AG04449 (cell line): ENCODE results near the gene SUN5.

Experiments
- CTCF ChIA-PET: fragments of 350-600 bp; formaldehyde crosslinking; extraction: SDS; loops from one replicate; lab custom pipeline; 2021; ENCODE audit warnings: antibody characterized with exemption; lab: Yijun Ruan, JAX
- POLR2A ChIA-PET: fragments of 400-600, 350-600 bp; formaldehyde crosslinking; extraction: SDS; loops from one replicate; lab custom pipeline; 2020; ENCODE audit warnings: antibody characterized with exemption, inconsistent platforms; lab: Yijun Ruan, JAX
- DNase-seq: peaks from one replicate; pipeline ENCODE4 v3.0.0-alpha.2; 2010; ENCODE audit warnings: low read depth, low spot score
- H3K4me3 ChIP-seq: 2 replicates; pipeline ENCODE4 v1.5.1; 2011; ENCODE audit warnings: low read depth, mild to moderate bottlenecking, control low read depth, low read length
- CTCF ChIP-seq: IDR thresholded peaks from one replicate; pipeline ENCODE4 v1.5.1; 2011; ENCODE audit warnings: mild to moderate bottlenecking, moderate library complexity, low read length, control low read depth, inconsistent platforms; ENCODE audit not compliant: insufficient read depth; ENCODE audit errors: missing control alignments

Gene SUN5

GRCh38 chr20:32990426-32990825 lies 13.8 kb downstream of the SUN5 start:
- TF ChIP-seq CTCF = no peak
- POLR2A ChIA-PET = no interaction called here
- no peak for DNase-seq
- H3K4me3 ChIP-seq = no peak overlapping the region
- CTCF ChIA-PET = interaction anchor here (1.0 kb wide), 1 partner anchor 14 kb away, joined by 3 read pairs; no protein-coding TSS in a partner anchor

- ChIA-PET CTCF (interaction anchor here (0.7 to 1.0 kb wide), 2 partner anchors 15 to 16 kb away, joined by 3 to 4 read pairs; no protein-coding TSS in a partner anchor), POLR2A (no interaction called here)
- H3K4me3 ChIP-seq = no peak overlapping the region
- DNase-seq = no peak
- no peak for TF ChIP-seq CTCF
Measured at GRCh38 chr20:32989507-32990283, 14.5 kb downstream of the SUN5 start.

GRCh38 chr20:32988008-32988407 lies 16.2 kb downstream of the SUN5 start:
- no peak overlapping the region for H3K4me3 ChIP-seq
- ChIA-PET POLR2A (no interaction called here), CTCF (no interaction called here)
- no peak for TF ChIP-seq CTCF
- DNase-seq = no peak

- ChIA-PET POLR2A (no interaction called here), CTCF (no interaction called here)
- no peak for TF ChIP-seq CTCF
- H3K4me3 ChIP-seq = no peak overlapping the region
- no peak for DNase-seq
Measured at GRCh38 chr20:32987044-32987825, 17.0 kb downstream of the SUN5 start.

- TF ChIP-seq CTCF = no peak
- POLR2A ChIA-PET = no interaction called here
- no peak overlapping the region for H3K4me3 ChIP-seq
- no peak for DNase-seq
- CTCF ChIA-PET = no interaction called here
Measured at GRCh38 chr20:32986331-32986966, 17.8 kb downstream of the SUN5 start.

- no peak for DNase-seq
- ChIA-PET CTCF (no interaction called here), POLR2A (no interaction called here)
- no peak for TF ChIP-seq CTCF
- no peak overlapping the region for H3K4me3 ChIP-seq
Measured at GRCh38 chr20:32985596-32985995, 18.6 kb downstream of the SUN5 start.
